Epithelial cell of proximal tubule (primary cell): ENCODE results near the gene TMEM127. TPM values are rescaled to one million over a fixed set of nuclear protein-coding genes. Genes with fewer than 3 reads are reported as not detected.

Source experiments
- DNase-seq: peaks from one replicate; pipeline ENCODE4 v3.0.0-alpha.2; 2011; ENCODE audit warnings: low read depth
- H3K4me3 ChIP-seq: 2 replicates; pipeline ENCODE4 v1.5.1; 2011; ENCODE audit warnings: low read depth, mild to moderate bottlenecking, low read length
- CTCF ChIP-seq: conservative IDR thresholded peaks from 2 replicates; pipeline ENCODE4 v1.5.1; 2012; ENCODE audit warnings: low read depth, mild to moderate bottlenecking, low read length
- total RNA-seq: library from RNA; depleted of rRNA; stranded (reverse); fragments of >200 nt; gene quantifications from 2 replicates; pipeline ENCODE4 v1.2.3, GENCODE V29; 2015

TMEM127 gene
- total RNA-seq, 1 donor from 2014 or later, result 21.3 TPM

GRCh38 chr2:96205888-96206287, 59.9 kb downstream of the TMEM127 start:
- no peak for TF ChIP-seq CTCF
- DNase-seq, result no peak
- peak overlapping the region; percentile 24 for H3K4me3 ChIP-seq

GRCh38 chr2:96204836-96205624, 60.8 kb downstream of the TMEM127 start:
- H3K4me3 ChIP-seq, result peak overlapping the region; percentile 9
- no peak for TF ChIP-seq CTCF
- no peak for DNase-seq

GRCh38 chr2:96203130-96204028, 62.4 kb downstream of the TMEM127 start:
- DNase-seq, result no peak
- no peak for TF ChIP-seq CTCF
- no peak overlapping the region for H3K4me3 ChIP-seq

GRCh38 chr2:96202152-96202854, 63.5 kb downstream of the TMEM127 start:
- DNase-seq, result no peak
- no peak overlapping the region for H3K4me3 ChIP-seq
- TF ChIP-seq CTCF, result no peak

DNA sequence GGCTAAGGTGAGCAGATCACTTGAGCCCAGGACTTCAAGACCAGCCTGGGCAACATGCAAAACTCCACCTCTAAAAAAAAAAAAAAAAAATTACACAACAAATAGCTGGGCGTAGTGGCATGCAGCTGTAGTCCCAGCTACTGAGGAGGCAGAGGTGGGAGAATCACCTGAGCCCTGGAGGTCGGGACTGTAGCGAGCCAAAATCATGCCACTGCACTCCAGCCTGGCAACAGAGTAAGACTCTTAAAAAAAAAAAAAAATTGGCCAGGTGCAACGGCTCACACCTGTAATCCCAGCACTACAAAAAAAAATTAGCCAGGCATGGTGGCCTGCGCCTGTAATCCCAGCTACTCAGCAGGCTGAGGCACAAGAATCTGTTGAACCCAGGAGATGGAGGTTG, 64.5 kb downstream of the TMEM127 start:
- DNase-seq, result no peak

More for the DNA sequence above, 64.5 kb downstream of the TMEM127 start:
- no peak for TF ChIP-seq CTCF
- no peak overlapping the region for H3K4me3 ChIP-seq
